GM21619 (cell line): ENCODE measurements around the gene WDFY2.
"Not testable (repeated sequence)": the region's sequence is repeated elsewhere in the genome, so short reads cannot be mapped to it uniquely, and the experiment has no call there.

Experiments
- ATAC-seq: cut with Tn5 transposase; IDR thresholded peaks from one replicate; pipeline ENCODE4 v1.9.1; 2021; ENCODE audit not compliant: unreplicated experiment

The WDFY2 gene

GRCh38 chr13:51564252-51564651 is 20.0 kb upstream of the WDFY2 start:
- no peak for ATAC-seq

DNA sequence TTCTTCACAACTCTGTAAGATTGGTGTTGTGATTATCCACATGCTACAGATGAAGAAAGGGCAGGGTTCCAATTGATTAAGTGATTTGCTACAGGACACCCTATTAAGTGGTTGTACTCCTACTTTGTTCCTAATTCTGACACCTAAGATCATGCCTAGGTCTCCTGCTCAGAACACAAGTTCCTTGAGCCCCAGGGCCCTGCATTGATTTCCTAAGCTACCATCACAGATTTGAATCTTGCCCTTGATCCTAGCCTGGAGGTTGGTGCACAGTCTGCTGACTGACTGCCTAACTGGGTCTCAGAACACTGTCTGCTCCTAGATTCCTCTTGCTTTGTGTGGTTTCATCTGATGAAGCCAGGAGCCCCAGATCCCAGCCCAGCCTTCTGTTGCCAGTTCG is 19.6 kb upstream of the WDFY2 start:
- no peak for ATAC-seq

GRCh38 chr13:51569001-51569400 is 15.3 kb upstream of the WDFY2 start:
- not testable (repeated sequence) for ATAC-seq

GRCh38 chr13:51576754-51577153 is 7.5 kb upstream of the WDFY2 start:
- ATAC-seq, result no peak

DNA sequence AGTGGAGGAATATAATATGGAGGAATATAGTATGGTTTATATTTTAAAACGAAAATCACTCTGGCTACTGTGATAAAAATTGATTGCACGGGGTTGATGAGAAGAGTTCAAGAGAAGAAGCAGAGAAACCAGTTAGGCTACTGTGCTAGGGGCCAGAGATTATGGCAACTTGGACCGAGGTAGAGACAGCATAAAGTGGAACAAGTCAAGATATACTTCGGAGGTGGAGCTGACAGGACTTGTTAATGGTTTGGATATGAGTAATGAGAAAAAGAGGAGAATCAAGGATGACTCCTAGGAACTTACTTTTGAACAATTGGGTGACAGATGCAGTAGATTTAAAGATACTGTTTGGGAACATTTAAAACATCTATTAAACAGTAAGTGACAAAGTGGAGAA is 6.6 kb upstream of the WDFY2 start:
- ATAC-seq, result no peak

- no peak for ATAC-seq
Observed at GRCh38 chr13:51579676-51580075, 4.6 kb upstream of the WDFY2 start.

- ATAC-seq, result no peak
Observed at GRCh38 chr13:51581148-51581820, 3.0 kb upstream of the WDFY2 start.

DNA sequence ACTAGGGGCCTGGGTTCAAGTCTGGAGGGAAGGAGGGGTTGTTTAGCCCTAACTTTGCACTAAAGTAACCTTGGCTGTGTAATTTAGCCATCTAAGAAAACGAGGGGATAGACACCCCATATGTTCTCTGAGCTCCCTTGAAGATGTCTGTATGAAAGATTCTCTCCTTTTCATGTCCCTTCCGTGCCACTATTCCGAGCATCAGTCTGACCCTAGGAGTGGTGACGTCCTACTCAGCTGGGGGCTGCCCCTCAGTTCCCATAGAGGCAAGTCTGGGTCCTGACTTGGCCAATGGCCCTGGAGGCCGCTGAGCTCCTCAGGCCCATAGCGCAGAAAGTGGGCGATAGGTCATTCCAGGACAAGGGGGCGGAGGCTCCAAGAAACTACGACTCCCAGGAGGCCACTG is 790 bp upstream of the WDFY2 start:
- ATAC-seq, result no peak

DNA sequence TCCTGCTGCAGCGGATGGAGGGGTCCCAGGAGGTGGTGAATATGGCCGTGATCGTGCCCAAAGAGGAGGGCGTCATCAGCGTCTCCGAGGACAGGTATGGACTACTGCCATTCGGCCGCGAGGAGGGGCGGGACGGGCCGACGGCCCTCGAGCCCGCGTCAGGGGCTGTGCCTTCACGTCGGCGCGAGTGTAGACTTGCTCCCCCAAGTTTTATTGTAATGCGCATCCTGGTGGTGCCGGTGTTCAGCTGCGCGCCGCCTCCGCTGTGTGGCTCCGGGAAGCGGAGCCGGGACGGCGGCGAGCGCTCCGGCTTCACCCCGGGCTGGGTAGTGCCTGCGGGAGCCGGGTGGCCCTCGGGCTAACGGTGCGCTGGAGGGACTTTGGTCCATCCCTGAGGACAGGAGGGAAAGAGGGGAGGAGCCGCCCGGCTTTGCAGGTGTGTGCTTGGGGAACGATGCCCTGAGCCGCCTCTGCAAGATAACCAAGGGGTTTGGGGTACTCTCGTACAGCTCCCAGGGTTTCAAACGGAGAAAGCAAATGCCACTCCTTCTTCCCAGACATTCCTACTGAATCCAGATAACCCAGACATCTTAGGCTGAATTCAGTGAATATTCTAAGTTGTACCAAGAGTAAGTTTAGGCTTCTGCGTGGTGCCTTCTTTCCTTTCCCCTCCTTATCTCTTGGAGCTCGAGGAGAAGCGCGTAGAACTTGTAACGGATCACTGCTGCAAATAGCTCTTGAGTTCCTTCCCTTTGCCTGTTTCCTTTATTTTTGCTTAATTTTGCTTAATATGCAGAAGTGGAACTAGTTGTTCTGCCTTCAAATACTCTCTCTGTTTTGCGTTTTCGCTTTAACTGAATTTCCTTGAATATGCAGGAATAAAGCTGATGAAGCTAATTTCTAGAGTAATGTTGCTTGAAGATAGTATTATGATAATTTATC is 740 bp downstream of the WDFY2 start:
- peak; percentile 28 for ATAC-seq

- ATAC-seq, result no peak
Observed at GRCh38 chr13:51585696-51586095, 1.4 kb downstream of the WDFY2 start.

- ATAC-seq, result no peak
Observed at GRCh38 chr13:51587372-51587771, 3.1 kb downstream of the WDFY2 start.

GRCh38 chr13:51588406-51588949 is 4.2 kb downstream of the WDFY2 start:
- ATAC-seq, result no peak

- no peak for ATAC-seq
Observed at GRCh38 chr13:51589793-51590192, 5.5 kb downstream of the WDFY2 start.

DNA sequence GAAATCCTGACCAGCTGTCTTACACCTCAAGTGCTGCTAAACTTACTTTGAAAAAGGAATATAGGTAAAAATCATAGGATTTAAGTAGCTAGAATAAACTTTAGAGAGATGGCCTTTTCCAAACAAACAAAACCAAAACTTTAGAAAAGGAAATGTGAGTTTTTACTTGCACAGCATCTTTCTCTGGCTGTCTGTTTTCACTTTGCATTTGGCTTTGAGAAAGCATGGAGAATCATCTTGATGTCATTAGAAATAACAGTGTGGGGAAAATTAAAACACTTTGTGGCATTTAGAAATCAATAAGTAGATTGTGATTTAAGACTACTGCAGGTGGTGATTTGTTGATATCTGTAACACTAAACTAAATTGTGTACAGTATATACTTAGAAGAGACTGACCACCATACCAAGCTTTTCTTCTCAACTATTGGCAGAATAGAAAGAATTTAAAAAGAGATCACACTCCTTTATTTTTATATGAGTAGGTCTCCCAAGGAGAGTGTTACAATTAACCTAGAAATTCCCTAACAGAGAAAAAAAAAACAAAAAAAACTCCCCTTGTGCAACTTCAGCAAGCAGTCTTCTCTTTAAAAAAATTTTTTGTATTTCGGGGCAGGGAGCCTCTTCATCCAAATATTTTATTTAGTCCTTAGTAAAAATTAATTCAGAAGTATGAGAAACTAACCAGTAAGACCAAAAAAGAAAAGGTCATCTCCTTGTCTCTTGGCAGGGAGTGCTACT is 6.1 kb downstream of the WDFY2 start:
- ATAC-seq, result no peak

GRCh38 chr13:51590971-51591627 is 6.8 kb downstream of the WDFY2 start:
- ATAC-seq, result no peak

GRCh38 chr13:51591938-51592337 is 7.7 kb downstream of the WDFY2 start:
- ATAC-seq, result not testable (repeated sequence)

- no peak for ATAC-seq
Observed at GRCh38 chr13:51594432-51594831, 10.2 kb downstream of the WDFY2 start.

GRCh38 chr13:51595416-51595815 is 11.2 kb downstream of the WDFY2 start:
- ATAC-seq, result no peak

- no peak for ATAC-seq
Observed at GRCh38 chr13:51596541-51596940, 12.3 kb downstream of the WDFY2 start.

DNA sequence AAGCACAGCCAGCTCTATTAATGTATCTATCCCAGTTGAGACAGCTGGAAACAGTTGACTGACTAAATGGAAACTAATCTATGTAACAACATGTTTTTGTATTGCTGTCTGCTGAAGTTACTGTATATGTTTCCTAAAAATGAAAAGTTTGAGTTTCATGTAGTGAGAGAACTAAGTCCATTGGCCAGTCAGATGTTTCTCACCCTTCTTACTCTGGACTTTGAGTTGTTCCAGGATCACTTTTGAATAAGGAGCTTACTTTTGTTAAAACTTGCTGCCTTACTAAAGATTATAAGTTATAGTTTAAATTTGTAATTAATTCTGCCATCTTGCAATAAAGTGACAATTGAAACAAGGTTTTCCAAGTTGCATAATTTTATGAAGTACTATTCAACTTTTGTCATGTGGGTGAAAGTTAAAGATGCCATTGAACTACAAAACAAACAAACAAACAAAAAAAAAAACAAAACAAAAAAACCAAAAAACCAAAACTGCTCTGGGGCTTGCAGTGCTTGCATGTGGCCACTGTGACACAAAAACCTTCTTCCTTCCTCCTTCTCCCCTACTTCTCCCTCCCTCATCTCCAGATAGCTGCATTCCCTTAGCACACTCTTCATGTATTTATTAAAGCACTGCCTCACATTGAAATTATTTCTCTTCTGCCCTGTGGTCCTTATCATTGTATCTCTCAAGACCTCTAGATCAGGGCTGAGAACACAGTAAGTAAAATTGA is 15.3 kb downstream of the WDFY2 start:
- no peak for ATAC-seq
